OCI-LY7 (cell line): ENCODE data around the gene TUBB3. TPM values are rescaled to one million over a fixed set of nuclear protein-coding genes. Genes with fewer than 3 reads are reported as not detected.

ENCODE experiments used
- BruUV-seq: library from RNA; stranded (reverse); fragments of 400-500 nt; replicated peaks from 2 replicates; lab custom pipeline; 2021; lab: Mats Ljungman, UMichigan
- CTCF ChIA-PET: fragments of 300-600 bp; sonication (Branson Sonifier 250); formaldehyde crosslinking; loops from one replicate; lab custom pipeline; 2022; ENCODE audit warnings: antibody characterized with exemption; ENCODE audit not compliant: unreplicated experiment; lab: Charles Lee
- POLR2A ChIA-PET: fragments of 300-600 bp; sonication (Branson Sonifier 250); formaldehyde crosslinking; loops from one replicate; lab custom pipeline; 2022; ENCODE audit warnings: antibody characterized with exemption; lab: Charles Lee
- DNase-seq: peaks from one replicate; pipeline ENCODE4 v3.0.0-alpha.2; 2015; ENCODE audit warnings: low spot score
- H2AFZ ChIP-seq: fragments of 200-600 bp; sonication (generic), shearing (Covaris generic); 2 replicates; pipeline ENCODE4 v1.6.1; 2014; ENCODE audit warnings: mild to moderate bottlenecking, antibody characterized with exemption, low read length, moderate library complexity
- H3K27ac ChIP-seq: fragments of 200-600 bp; sonication (generic); 2 replicates; pipeline ENCODE4 v1.5.1; 2014; ENCODE audit warnings: mixed run types, low read depth, mild to moderate bottlenecking, moderate library complexity, low read length, inconsistent platforms; ENCODE audit not compliant: poor library complexity, severe bottlenecking
- H3K36me3 ChIP-seq: fragments of 200-600 bp; sonication (generic); 2 replicates; pipeline ENCODE4 v1.6.1; 2014; ENCODE audit warnings: mild to moderate bottlenecking, antibody characterized with exemption, low read length, moderate library complexity, mixed read lengths; ENCODE audit not compliant: insufficient read depth
- H3K4me1 ChIP-seq: fragments of 200-600 bp; sonication (generic); 2 replicates; pipeline ENCODE4 v1.5.1; 2014; ENCODE audit warnings: mild to moderate bottlenecking, low read length; ENCODE audit not compliant: insufficient read depth, poor library complexity, severe bottlenecking
- H3K4me2 ChIP-seq: fragments of 200-600 bp; sonication (generic); 2 replicates; pipeline ENCODE4 v1.6.1; 2014; ENCODE audit warnings: mild to moderate bottlenecking, low read length
- H3K4me3 ChIP-seq: fragments of 200-600 bp; sonication (generic); 2 replicates; pipeline ENCODE4 v1.5.1; 2014; ENCODE audit warnings: mild to moderate bottlenecking, low read depth, low read length; ENCODE audit not compliant: poor library complexity, severe bottlenecking
- H3K79me2 ChIP-seq: fragments of 200-600 bp; sonication (generic); 2 replicates; pipeline ENCODE4 v1.6.1; 2016; ENCODE audit warnings: low read depth, mild to moderate bottlenecking, low read length, moderate library complexity, mixed read lengths; ENCODE audit not compliant: insufficient read depth
- H3K9me2 ChIP-seq: fragments of 200-600 bp; sonication (generic); 2 replicates; pipeline ENCODE4 v1.6.1; 2016; ENCODE audit warnings: mild to moderate bottlenecking, low read length, mixed read lengths; ENCODE audit not compliant: insufficient read depth
- H3K9me3 ChIP-seq: fragments of 200-600 bp; sonication (generic); 2 replicates; pipeline ENCODE4 v1.6.1; 2014; ENCODE audit warnings: mild to moderate bottlenecking, mixed run types, low read length, mixed read lengths
- H4K20me1 ChIP-seq: fragments of 200-600 bp; sonication (generic); 2 replicates; pipeline ENCODE4 v1.6.1; 2014; ENCODE audit warnings: mild to moderate bottlenecking, antibody characterized with exemption, low read length, moderate library complexity, mixed read lengths; ENCODE audit not compliant: insufficient read depth
- CTCF ChIP-seq: fragments of 200-600 bp; sonication (generic); conservative IDR thresholded peaks from 2 replicates; pipeline ENCODE4 v1.5.1; 2014; ENCODE audit warnings: mild to moderate bottlenecking, antibody characterized with exemption, low read length, moderate library complexity, mixed read lengths
- EZH2phosphoT487 ChIP-seq: fragments of 200-600 bp; sonication (generic); IDR thresholded peaks from 2 replicates; pipeline ENCODE4 v1.6.1; 2018; ENCODE audit warnings: low read depth, borderline replicate concordance, mild to moderate bottlenecking, mixed run types, antibody characterized with exemption, low read length, moderate library complexity, mixed read lengths
- intact Hi-C: fragments of 100-400 bp; cut with micrococcal nuclease; formaldehyde crosslinking; loops from one replicate; pipeline ENCODE4 v1.10.0; 2022; ENCODE audit not compliant: unreplicated experiment
- total RNA-seq, 2 experiments: library from RNA; depleted of rRNA in 1 of 2; stranded (reverse); fragments of >200 nt in 1 of 2; shearing (Covaris generic) in 1 of 2; gene quantifications; 2 replicates each; pipeline ENCODE4 v1.2.3, GENCODE V29; 2014 to 2022

TUBB3 gene
- total RNA-seq, 2 experiments from 2014 or later: 63.7 to 192 TPM

- Histone ChIP-seq H3K36me3 (peaks cover 7% of the 10 kb centered on the region; the same call in 1 of the 2 replicates), H2AFZ (no peak overlapping the region), H3K4me2 (peak overlapping the region; percentile 89), H3K79me2 (peaks cover 34% of the 10 kb centered on the region), H3K9me3 (no peaks in the 10 kb centered on the region), H4K20me1 (0 out of 2 replicates have a peak, but pooled peaks cover 3% of the 10 kb centered on the region), H3K27ac (peak overlapping the region; percentile 69), H3K4me1 (peaks cover 63% of the 10 kb centered on the region), H3K9me2 (no peaks in the 10 kb centered on the region), H3K4me3 (peak overlapping the region; percentile 94)
- ChIA-PET CTCF (interaction anchor here (0.9 kb wide), 1 partner anchor 28 kb away, joined by 5 read pairs; no protein-coding TSS in a partner anchor), POLR2A (interaction anchor here (1.0 to 2.7 kb wide), 11 partner anchors 12 to 235 kb away, joined by 3 to 13 read pairs (median 6); partner anchors contain the start of genes CDK10 and DEF8)
- TF ChIP-seq CTCF: no peak
- no peak for TF ChIP-seq EZH2phosphoT487
- TSS peak; percentile 57 for BruUV-seq
- intact Hi-C loops: loop anchor here (1.0 to 5.0 kb wide), 3 partner anchors 34 to 155 kb away; partner anchors contain the start of gene PRDM7
- DNase-seq: peak; percentile 57
Observed at GRCh38 chr16:89921702-89922476, 1.3 kb upstream of the TUBB3 start.

GRCh38 chr16:89922477-89922883 is 662 bp upstream of the TUBB3 start:
- Histone ChIP-seq H3K9me3 (no peaks in the 10 kb centered on the region), H3K4me1 (peaks cover 57% of the 10 kb centered on the region), H4K20me1 (peaks cover 4% of the 10 kb centered on the region; the same call in 1 of the 2 replicates), H3K27ac (peak overlapping the region; percentile 69), H3K79me2 (peaks cover 40% of the 10 kb centered on the region), H3K36me3 (peaks cover 9% of the 10 kb centered on the region; the same call in 1 of the 2 replicates), H3K9me2 (no peaks in the 10 kb centered on the region), H3K4me2 (peak overlapping the region; percentile 89), H3K4me3 (peak overlapping the region; percentile 94), H2AFZ (peak overlapping the region; percentile 65)
- ChIA-PET CTCF (interaction anchor here (0.6 to 0.7 kb wide), 2 partner anchors 25 to 120 kb away, joined by 7 to 9 read pairs; no protein-coding TSS in a partner anchor), POLR2A (interaction anchor here (0.6 to 2.7 kb wide), 14 partner anchors 10 to 236 kb away, joined by 3 to 13 read pairs (median 5); partner anchors contain the start of genes CDK10, DEF8 and TCF25)
- intact Hi-C loops: loop anchor here (1.0 to 5.0 kb wide), 3 partner anchors 34 to 155 kb away; partner anchors contain the start of gene PRDM7
- no TSS peak for BruUV-seq
- DNase-seq: peak; percentile 60
- TF ChIP-seq EZH2phosphoT487 (no peak), CTCF (no peak)
